G401 (cell line): Measurements from ENCODE around the gene ZNF213. TPM values are rescaled to one million over a fixed set of nuclear protein-coding genes. Genes with fewer than 3 reads are reported as not detected.
"Not testable (repeated sequence)": the region's sequence is repeated elsewhere in the genome, so short reads cannot be mapped to it uniquely, and the experiment has no call there.

Experiments used
- DNase-seq: peaks from one replicate; pipeline ENCODE4 v3.0.0-alpha.2; 2015; ENCODE audit warnings: low spot score
- in situ Hi-C: cut with HindIII; loops from 2 replicates; pipeline ENCODE4 v1.10.0; 2016; ENCODE audit warnings: low sequenced_read_pairs, mixed read lengths
- total RNA-seq: library from RNA; depleted of rRNA; stranded (reverse); fragments of >200 nt; shearing (Covaris generic); gene quantifications from 2 replicates; pipeline ENCODE4 v1.2.3, GENCODE V29; 2014

The ZNF213 gene
- total RNA-seq, 1 experiment from 2014 or later, result 0.61 TPM

DNA sequence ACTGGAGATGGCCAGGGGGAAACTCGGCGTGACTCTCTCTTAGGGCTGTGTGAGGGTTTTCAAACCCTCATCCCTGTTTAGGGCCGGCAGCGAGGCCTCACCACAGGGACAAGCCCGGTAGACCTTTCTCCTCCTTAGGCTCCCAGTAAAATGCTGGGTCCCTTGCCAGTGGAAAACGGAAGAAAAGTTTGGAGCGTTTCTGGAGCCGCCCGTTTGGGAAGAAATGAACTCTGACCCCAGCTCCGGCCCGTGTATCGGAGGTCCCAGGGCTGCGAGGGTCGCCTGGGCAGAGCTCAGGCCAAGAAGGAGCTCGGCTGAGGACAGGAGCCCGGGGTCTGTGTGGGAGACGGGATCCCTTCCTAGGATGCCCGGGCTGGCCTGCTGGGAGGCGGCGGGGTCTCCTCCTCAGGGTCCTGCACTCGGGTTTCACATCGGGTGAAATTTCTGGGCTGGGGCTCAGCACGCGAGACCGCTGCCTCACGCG lies 23.2 kb downstream of the ZNF213 start:
- DNase-seq, result no peak
- in situ Hi-C loops, result no loop called here

DNA sequence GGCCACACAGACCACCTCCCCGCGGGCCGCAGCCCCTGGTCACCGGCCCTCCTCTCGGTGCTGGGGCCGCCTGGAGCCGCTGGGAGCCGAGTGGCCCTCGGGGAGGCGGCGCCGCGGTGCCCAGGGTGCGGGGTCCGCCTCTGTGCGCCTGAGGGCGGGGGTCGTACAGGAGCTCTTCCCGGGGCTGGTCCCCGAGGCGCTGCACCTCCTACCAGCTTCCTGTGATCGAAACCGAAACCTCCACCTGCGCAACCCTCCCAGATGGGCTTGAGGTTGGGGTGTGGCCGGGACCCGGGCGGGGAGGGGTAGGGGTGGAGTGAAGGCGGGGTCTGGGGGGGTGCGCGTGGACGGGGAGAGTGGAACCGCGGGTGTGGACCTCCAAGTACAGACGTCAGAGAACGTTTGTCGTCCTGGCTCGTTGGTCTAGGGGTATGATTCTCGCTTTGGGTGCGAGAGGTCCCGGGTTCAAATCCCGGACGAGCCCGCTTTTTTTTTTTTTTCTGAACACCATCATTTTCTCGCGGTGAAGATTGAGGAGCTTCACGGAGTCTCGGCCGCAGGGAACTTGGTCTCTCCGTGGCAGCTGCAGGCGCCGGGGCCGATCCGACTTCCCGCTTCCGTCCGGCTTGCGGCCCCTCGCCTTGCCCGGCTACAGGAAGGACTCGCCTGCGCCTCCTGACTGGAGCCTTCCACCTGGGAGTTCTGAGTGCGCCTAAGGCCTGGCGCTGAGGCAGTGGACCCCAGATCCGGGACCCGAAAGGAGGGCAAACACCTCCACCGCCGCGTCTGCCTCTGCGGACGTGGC lies 23.9 kb downstream of the ZNF213 start:
- in situ Hi-C loops, result no loop called here
- peak; percentile 59 for DNase-seq

DNA sequence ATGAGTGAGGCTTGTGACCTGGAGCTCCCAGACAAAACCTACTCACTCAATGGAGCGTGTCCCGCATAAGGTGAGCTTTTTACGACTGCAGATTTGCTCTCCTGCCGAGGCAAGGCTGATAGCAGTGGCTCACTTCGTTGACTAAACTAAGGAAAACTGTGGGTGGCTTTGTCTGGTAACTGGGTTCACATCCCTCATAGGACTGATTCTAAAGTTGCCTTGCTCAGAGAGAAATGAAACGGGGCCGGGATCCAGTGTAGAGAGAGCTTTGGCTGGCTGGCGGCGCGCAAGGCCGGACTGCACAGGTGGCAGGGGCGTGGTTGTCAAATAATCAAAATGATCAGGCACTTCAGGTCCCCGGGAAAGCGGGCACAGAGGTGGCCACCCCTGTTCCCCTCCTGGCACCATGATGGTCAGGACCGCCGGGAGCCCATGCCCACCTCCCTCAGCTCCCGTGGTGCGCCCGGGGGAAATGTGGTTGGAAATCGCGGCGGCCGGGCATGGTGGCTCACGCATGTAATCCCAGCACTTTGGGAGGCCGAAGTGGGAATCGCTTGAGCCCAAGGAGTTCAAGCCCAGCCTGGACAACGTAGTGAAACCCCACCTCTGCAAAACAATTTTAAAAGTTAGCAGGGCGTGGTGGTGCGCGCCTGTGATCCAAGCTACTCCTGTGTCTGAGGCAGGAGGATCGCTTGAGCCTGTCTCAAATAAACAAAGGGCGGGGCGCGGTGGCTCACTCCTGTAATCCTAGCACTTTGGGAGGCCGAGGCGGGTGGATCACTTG lies 26.6 kb downstream of the ZNF213 start:
- in situ Hi-C loops, result no loop called here
- no peak for DNase-seq

DNA sequence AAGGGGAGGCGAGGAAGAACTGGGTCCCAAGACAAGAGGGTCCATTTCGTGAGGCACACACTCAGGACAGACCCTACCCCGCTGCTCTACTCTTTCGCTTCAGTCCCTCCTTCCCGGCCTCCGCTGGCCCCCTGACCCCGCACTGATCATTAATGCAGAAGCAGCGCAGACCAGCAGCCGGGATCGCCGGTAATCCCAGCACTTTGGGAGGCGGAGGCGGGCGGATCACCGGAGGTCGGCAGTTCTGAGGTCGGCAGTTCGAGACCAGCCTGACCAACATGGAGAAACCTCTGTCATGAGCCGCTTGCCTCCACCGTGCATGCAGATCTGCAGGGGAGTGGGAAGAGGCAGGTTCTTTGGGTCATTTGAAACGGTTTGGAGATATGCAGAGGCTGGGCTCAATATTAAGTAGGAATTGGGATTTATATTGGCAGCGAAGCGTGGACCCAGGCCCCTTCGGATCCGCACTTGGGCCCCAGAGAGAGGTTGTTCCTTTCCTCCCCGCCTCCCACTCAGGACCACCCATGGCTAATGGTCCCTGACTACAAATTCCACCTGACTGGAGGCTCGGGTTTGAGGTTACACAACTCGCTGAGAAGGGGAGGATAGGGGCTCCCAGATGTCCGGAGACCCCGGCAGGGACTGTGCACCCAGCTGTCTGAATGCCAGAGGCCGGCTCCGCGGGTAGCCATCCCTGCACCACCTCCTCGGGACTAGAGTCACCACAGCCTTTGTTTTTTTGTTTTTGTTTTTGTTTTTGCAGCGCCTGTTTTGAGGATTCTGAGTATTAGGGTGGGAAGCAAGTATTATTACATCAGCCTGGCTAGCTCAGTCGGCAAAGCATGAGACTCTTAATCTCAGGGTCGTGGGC lies 29.5 kb downstream of the ZNF213 start:
- DNase-seq, result no peak
- in situ Hi-C loops, result no loop called here

DNA sequence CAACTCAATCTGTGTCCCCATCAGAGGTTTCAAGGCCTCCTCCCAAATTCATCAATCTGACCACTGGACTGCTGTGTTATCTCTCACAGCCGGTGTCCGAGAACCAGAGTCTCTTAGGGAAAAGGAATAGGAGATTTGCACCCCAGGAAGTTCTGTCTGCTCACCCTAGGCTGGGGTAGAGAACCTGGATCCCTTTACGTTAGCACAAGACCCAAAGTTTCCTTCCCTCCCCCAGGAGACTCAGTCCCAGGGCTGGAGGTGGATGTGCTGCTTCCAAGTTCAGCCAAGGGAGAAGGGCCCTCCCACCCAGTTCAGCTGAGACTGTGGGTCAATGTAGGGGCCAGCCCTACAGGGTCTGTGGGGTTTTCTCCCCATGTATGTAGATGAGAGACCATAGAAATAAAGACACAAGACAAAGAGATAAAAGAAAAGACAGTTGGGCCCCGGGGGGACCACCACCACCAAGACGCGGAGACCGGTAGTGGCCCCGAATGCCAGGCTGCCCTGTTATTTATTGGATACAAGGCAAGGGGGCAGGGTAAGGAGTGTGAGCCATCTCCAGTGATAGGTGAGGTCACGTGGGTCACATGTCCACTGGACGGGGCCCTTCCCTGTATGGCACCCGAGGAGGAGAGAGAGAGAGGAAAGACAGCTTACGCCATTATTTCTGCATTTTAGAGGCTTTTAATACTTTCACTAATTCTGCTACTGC lies 30.4 kb downstream of the ZNF213 start:
- no peak for DNase-seq
- in situ Hi-C loops, result no loop called here

DNA sequence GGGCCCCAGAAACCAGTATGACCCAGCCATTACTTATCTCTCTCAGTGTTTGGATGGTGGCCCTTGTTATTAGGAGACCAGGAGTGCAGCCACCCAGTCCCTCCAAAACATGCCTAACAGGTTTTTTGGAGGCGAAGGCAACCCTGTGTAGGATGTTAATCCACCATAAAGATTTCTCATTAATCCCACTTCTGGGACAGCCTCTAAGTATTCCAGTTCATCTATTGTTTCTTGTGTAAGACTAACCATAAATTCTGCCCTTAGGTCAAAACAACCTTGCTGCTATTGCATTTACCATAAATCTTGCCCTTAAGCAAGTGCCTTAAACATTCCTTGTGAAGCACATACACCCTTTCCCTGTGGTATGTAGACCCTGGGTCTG lies 31.7 kb downstream of the ZNF213 start:
- no peak for DNase-seq
- in situ Hi-C loops, result no loop called here

DNA sequence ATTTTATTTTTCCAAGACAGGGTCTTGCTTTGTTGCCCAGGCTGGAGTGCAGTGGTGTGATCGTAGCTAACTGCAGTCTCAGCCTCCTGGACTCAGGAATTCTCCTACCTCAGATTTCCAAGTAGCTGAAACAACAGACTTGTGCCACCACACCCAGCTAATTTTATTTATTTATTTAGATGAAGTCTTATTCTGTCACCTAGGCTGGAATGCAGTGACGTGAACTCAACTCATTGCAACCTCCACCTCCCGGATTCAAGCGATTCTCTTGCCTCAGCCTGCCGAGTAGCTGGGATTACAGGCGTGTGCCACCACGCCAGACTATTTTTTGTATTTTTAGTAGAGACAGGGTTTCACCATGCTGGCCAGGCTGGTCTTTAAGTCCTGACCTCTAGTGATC lies 33.9 kb downstream of the ZNF213 start:
- in situ Hi-C loops, DNase-seq: not testable (repeated sequence)

DNA sequence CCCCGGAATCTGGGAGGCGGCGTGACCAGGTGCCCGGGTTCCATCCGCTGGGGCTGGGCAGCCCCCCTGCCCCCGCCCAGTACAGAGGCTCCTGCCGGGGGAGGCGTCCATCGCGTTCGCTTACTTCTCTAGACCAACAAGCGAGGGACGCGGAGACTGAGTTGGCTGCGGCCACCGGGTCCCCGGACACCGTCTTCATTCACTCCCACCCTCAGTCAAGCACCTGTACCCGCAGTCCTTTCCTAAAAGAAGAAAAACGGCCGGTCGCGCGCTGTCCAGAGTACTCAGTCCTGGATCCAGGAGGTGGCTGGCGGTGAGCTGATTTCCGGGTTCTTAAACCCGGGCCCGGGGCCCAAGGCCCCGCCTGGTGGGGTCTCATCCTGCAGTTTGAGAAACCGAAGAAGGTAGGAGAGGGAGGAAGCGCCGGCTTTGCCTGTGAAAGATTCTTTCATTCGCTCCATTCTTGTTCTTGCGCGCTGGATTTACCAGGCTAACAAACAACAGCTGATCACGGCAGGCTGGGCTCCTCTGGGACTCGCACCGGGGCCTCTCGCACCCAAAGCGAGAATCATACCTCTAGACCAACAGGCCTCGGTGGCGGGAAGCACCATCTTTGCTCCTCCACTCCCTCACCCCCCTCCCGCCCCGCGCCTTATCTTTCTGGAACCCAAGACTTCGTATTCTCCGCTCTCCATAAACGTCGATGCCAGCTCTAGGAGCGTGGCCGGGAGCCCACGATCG lies 35.8 kb downstream of the ZNF213 start:
- no peak for DNase-seq

DNA sequence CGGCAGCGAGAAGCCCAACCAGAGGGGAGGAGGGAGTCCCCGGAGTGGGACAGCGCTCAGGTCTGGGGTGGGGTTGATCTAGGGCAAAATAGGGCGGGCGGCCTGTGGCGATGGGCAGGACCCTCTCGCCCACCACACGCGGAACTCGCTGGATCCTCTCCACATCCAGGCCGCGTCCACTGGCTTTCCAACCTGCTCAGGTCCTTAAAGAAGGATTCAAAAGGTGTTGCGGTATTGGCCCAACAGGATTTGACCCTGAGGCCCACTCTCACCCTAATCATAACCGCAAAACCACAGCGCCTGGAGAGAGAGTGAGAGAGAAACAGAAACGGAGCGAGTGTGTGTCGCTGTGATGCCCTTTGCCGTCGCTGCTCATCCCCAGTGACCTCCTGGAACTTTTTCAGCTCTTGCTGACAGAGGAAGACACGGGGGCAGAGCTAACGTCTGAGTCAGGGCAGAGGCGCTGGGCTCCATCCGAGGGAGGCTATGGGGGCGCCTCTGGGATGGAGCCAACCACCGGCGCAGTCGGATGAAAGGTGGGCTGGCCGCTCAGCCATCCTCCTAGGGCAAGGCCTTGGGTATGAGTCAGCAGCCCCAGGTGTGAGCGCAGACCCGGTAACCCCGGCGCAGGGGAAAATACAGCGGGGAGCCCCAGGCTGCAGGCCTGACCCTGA lies 36.5 kb downstream of the ZNF213 start:
- DNase-seq, result no peak
- in situ Hi-C loops, result no loop called here

More for the DNA sequence above, 35.8 kb downstream of the ZNF213 start:
- in situ Hi-C loops, result no loop called here

DNA sequence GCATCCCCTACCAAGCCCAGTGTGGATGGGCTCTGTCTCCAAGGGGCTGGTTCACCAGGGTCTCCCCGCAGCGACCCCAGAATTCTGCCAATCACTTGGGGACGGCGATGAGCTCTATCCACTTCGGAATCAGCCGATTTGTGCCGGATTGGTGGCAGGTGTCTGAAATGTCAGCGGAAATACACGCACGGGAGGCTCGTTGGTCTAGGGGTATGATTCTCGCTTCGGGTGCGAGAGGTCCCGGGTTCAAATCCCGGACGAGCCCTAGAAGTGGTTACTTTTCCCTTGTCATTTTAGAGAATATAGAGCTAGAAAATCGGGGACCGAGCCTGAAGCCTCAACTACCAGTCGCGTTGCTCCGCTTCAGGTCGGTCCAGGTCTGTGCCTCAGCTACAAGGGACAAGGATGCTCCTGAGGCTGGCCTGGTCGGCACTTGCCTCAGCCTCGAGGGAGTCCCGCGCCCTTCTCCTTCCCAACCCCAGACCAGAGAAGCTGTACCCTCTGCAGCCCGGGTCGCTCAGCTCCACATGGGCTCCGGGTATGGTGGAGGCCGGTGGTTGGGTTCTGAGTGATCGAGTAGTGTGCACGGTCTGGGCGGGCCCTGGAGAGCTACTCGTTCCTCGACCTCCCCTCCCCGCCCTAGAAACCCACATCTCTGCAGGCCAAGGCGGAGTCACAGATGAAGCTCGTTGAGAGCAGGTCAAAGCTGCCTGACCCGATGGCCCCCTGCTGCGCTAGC lies 37.2 kb downstream of the ZNF213 start:
- DNase-seq, result no peak
- in situ Hi-C loops, result no loop called here

DNA sequence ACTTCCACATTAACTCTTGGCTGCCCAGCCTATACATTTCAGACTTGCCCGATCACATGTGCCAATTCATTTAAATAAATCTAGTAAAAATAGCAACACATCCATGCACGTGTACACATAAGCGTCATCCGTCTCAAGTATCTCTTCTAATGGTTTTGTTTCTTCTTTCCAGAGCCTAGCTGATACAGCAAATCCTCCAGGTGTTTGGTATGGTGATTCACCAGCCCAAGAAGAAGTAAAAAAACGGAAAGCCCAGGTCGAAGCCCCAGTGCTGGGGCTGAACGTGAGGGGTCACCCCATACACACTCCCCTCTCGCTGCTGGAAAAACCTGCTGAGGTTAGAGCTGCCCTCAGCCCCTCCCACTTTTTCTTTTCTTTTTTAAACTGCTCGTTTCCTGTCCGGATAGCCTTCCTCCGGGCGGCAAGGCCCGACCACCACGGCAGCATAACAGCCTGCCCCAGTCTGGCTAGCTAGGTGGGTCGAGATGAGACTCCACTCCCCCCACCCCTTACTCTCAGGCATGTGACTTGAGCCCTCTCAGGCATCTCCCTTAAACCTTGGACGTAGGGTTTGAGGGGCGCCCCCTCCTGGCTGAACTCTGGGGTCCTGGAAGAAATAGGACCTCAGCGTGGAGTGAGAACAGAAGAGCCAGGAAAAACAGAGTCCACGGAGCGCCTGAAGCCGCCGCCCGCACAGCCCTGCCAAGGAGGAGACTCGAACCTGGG lies 39.2 kb downstream of the ZNF213 start:
- no peak for DNase-seq
- in situ Hi-C loops, result no loop called here

DNA sequence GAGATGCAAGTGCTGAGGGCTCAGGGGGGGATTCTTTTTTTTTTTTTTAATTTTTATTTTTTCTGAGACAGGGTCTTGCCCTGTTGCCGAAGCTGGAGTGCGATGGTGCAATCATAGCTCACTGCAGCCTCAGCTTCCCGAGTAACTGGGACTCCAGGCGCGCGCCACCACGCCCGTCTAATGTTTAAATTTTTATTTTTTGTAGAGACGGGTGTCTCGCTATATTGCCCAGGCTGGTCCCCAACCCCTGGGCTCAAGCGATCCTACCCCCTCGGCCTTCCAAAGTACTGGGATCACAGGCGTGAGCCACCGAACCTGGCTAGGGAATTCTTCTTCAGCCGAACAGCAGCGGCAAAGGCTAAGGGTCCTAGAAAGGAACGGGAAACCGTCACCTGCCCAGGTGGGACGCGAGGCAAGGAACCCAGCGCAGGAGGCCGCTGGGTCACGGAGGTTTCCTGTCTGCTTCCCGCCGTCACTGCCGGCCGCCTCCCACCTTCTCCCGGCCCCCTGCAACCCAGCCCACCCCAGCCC lies 39.9 kb downstream of the ZNF213 start:
- no peak for DNase-seq
- in situ Hi-C loops, result no loop called here

DNA sequence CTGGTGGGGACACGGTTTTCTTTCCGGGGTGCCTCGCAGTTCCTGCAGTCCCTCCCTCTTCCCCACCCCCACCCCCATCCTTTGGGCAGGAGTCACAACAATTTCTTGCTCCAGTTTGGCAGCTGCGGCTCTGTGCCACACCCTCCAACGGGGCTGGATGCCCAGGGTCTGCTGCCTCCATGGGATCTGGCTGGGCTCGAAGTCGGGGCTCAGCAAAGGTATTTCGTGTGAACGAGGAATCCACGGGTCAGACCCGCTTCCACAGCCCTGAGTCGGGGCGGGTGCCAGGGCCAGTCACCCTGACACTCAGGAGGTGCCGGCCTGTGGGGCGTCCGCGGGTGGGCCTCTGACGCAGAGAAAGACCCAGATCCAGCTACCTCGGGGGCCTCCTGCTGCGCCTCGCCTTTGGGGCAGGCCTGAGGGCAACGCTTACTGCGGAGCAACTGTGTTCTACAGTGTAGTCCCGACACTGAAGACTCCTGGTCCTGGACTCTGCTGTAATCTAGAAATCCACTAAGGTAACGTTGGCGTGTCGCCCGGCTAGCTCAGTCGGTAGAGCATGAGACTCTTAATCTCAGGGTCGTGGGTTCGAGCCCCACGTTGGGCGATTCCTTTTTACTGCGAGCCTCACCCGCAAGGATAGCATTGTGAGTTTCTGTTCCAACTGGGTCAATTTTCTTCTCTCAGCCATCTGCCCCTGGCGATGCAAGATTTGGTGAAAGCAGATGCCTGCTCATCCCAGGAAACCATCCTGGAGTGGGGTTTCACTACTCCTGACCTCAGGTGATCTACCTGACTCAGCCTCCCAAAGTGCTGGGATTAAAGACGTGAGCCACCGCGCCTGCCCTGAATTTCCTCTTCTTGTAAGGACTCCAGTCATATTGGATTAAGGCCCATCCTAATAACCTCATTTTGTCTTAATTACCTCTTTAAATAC lies 40.6 kb downstream of the ZNF213 start:
- peak; percentile 32 for DNase-seq
- in situ Hi-C loops, result no loop called here

DNA sequence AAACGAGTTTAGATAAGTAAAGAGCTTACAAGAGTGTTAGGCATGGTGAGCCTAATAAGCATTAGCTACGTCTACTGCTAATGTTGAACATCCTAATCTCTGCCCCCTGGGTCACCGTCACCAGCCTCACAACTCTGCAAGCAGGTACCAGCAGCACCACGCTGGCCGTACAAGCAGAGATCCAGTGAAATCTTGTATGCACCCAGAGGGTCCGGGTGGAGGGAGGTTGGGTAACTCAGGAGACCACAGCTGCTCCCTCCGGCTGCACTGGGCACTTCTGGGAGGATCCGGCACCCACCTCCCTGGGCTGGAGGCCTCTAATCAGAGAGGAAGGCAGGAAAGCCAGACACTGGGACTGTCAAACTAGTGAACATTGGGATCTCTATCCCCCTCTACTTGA lies 44.8 kb downstream of the ZNF213 start:
- in situ Hi-C loops, result no loop called here
- no peak for DNase-seq

DNA sequence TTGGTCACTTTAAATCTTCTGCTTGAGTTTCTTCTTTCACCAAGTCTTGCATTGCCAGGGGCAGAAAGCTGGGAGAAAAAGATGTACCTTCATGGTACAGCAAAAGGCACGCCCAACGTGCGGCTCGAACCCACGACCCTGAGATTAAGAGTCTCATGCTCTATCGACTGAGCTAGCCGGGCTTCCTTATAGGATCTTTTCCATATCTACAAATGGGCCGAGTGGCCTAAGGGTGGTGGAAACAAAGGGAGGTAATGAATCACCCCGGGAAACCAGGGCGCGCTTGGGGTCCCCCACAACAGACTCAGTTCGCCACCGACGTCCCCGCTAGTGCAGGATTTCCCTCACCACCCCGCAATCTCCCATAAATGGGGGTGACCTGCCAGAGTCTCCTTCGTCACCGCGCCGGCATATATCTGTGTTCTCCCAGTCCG lies 45.6 kb downstream of the ZNF213 start:
- no peak for DNase-seq
- in situ Hi-C loops, result no loop called here
